Germinal center (tissue), 1 donor: ENCODE measurements around the gene RBM38.
A peak's percentile ranks its signal among the peaks of the same experiment; 100 is the strongest.
"Not testable (repeated sequence)": the region's sequence is repeated elsewhere in the genome, so short reads cannot be mapped to it uniquely, and the experiment has no call there.

Source experiments
- DNase-seq: peaks from one replicate; pipeline ENCODE4 v3.0.0; 2012; ENCODE audit warnings: mixed read lengths, low spot score

Gene RBM38

DNA sequence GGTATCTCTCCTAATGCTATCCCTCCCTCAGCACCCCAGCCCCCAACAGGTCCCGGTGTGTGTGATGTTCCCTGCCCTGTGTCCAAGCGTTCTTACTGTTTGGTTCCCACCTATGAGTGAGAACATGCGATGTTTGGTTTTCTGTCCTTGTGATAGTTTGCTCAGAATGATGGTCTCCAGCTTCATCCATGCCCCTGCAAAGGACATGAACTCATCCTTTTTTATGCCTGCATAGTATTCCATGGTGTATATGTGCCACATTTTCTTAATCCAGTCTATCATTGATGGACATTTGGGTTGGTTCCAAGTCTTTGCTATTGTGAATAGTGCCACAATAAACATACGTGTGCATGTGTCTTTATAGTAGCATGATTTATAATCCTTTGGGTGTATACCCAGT, 28.3 kb downstream of the RBM38 start:
- not testable (repeated sequence) for DNase-seq

DNA sequence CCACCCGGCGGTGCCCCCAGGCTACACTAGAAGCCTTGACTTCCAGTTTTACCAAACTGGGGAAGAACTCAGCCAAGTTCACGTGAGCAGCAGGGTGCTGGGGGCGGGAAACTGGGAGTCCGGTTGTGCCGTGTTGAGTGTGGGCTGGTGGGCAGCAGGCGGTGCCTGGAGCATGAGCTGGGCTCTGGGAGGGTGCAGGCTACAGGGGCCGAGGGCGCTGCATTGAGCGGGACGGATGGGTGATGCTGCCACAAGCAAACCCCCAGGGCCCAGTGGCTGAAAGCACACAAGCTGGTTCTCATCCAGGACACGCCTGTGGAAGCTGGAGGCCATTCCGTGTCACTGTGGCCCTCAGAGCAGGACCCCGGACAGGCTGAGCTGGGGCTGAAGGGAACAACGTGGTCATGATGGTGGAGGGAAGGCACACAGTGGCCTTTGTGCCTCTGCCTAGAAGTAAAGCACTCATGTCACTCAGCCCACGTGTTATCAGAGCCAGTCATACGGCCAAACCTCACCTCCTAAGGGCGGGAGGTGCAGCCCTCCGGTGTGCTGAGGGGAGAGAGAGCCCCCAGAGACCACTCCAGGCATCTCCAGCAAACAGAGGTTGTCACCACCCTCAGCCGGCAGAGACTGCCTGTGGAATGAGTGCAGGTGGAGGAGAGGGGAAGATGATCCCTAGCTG, 29.5 kb downstream of the RBM38 start:
- DNase-seq = no peak

DNA sequence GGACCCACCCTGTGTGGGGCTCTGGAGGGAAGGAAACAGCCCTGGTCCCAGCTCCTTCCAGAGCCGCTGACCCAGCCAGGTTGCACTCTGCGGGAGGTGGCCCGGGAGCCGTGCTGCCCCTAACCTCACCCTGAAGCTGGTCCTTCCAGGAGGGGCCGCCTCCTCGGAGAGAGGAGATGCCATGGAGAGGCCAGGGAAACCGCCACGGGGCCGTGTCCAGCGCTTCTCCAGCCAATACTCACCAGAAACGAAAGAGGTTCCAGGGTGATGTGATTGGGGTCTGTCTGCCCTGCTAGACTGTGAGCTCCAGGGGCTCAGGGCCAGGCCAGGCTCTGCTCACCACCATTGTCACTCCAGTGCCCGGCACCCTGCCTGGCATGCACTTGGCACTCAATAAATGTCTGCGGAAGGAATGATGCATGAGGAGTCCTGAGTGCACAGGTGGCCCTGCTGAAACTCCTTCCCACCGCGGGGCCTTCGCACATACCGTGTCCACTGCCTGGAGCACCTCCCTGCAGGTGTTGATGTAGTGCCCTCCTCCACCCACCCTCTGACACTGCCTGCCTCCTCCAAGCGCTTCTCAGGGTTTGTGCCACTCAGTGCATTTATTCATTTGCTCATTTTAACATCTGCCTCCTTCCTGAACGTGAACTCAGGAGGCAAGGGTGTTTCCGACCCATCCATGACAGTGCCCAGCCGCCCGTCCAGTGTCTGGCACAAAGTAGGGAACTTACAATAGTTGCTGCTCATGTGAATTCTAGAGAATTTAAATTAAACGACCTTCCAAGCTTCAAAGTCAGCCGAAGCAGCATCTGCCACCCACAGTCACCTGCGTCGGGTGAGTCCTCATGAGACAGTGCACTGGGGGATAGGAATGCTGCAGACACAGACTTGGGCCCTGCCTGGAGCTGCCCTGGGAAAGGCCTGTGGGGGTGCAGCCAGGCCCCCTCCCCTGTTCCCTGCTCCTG, 30.3 kb downstream of the RBM38 start:
- DNase-seq = no peak

DNA sequence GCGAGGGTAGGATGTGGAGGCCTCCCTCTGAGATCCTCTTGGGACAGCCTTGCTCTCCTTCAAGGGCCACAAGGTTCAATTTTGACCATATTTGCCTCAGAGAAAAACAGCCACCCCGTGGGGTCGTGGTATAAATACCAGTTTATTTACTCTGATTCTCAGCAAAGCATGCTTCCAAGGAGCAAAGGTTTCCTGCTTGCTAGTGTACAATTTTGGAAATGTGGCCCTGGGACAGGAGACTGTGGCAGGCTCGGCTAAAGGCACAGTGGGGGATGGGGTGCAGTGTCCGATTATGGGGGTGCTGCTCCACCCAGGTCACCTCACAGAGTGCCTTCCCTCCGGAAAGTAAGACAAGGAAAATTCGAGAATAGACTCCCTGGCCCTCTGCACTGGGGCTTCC, 31.1 kb downstream of the RBM38 start:
- no peak for DNase-seq

DNA sequence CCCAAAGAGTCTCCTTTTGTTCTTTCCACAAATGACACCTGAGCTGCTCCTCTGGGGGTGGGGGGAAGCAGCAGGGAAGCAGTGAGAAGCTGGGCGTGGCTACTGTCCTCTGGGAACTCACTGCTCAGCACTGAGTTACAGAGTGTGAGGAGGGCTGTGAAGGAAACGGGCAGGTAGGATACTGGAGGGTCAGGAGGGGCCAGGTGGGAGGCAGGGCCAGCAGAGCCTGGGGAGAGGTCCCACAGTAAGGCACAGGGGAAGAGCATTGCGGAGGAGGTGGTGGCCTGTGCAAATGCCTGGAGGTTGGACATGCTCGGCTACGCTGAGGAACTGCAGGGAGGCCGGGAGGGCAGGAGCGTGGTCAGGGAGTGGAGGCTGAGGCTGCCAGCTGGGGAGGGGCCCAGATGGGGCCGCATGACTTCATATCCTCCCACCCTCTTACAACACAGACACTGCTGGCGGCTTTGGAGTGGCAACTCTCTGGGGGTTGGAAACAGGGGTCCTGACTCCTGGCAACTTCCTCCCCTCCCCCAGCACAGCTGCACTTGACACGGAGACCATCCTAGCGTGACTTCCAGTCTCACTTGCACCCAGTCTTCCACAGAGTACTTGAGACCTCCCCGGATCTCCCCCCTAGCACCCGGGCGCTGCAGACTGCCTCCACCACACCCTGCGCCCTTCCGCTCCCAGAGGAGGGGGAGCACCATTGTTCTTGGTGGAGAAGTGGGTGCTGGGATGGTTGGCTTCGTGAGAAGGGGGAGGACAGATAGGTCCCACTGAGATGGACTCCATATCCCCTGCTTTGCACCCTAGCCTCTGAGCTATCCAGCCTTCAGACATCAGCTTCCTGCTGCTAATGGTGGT, 34.2 kb downstream of the RBM38 start:
- peak; percentile 35 for DNase-seq

DNA sequence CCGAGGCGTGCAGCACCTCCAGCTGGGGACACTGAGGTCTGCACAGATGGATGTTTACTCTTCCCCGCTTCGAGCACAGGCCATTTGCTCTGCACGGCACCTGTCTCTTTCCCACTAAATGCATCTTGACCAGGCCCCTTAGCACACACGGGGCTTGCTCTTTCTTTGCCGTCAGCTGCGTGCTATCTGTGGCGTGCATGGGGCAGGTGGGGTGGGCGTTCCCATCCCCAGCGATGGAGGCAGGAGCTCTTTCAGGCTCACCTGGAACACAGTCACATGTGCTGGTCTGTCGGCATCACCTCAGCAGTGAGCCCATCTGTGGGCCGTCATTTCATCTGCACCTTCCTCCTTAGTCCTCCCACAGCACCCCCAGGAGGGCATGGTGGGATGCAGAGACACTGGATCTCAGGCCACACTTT, 35.1 kb downstream of the RBM38 start:
- DNase-seq = no peak

DNA sequence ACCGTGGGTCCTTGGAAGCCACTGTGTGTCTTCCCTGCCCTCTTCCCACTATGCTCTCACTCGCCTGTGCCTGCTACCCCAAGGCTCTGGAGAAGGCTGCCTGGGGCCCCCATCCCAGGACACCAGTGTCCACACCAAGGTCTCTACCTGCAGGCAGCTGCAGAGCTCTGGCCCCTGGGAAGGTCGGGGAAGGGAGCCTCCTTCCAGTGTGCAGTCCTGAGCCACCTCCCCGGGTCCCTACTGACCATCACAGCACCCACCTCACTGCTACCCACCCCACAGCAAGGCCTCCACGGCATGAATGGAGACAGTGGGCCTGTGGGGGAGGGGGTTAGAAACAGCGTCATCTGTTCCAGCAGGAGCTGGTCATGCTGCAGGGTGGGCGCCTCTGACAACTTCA, 35.6 kb downstream of the RBM38 start:
- no peak for DNase-seq

DNA sequence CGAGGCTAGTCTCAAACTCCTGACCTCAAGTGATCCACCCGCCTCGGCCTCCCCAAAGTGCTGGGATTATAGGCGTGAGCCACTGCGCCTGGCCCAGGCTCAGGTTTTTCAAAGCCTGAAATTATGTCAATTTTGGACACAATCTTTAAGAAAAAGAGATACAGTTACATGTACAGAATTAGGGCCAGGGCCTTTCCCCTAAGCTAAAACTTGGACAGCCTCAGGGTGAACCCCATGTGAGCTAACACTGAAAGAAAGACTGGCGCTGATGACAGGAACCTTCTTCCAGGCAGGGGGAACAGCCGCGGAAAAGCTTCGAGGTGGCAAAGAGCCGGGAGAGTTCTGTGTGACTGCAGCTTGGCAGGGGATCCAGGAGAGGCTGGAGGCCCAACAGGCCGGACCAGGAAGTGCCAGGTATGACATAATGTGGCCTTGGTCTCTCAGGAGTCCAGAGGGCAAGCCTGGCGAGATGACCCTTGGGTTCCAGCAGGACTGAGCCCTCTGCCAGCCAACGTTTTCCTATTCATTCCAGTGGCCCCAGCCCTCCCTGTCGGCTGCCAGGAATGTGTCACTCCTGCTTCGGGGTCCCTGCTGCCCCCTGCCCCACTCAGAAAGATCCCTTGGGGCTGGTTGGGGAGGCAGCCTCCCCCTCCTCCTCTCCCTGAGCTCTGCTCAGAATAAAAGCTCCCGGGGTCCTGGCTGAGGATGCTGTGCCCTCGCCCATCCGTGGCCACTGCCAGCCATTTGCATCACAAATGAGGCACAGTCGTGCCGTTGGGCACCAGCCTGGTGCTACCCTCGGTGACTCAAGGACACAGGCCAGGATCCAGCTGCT, 37.3 kb downstream of the RBM38 start:
- DNase-seq = peak; percentile 46

DNA sequence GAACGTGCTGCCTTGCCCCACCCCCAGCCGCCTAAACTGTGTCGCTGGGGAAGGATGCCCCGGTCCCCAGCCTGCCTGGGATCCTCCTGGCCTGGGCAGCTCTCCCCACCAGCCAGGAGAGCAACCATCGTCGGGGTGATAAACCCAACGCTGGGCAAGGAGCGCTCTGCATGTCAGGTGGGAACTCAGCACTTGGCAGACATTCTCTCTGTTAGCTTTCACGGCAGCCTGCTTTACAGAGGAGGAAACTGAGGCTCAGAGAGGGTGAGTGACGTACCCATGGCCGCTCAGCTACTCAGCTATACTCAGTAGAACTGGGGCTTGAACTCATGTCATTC, 37.9 kb downstream of the RBM38 start:
- DNase-seq = no peak

DNA sequence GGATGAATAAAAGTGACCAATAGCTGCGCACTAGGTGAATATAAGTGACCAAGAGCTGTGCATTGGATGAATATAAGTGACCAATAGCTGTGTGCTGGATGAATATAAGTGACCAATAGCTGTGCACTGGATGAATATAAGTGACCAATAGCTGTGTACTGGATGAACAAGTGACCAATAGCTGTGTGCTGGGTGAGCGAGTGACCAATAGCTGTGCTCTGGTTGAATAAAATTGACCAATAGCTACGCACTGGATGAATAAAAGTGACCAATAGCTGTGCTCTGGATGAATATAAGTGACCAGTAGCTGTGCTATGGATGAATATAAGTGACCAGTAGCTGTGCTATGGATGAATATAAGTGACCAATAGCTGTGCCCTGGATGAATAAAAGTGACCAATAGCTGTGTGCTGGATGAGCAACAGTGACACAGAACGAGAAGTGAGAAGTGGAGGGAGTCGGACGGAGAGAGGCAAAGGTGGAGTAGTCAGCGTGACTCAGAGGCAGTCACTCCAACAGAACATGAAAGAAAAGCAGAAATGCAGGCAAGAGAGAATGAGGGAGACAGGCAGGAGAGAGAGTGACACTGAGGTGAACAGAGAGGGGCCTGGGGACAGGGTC, 38.5 kb downstream of the RBM38 start:
- no peak for DNase-seq

DNA sequence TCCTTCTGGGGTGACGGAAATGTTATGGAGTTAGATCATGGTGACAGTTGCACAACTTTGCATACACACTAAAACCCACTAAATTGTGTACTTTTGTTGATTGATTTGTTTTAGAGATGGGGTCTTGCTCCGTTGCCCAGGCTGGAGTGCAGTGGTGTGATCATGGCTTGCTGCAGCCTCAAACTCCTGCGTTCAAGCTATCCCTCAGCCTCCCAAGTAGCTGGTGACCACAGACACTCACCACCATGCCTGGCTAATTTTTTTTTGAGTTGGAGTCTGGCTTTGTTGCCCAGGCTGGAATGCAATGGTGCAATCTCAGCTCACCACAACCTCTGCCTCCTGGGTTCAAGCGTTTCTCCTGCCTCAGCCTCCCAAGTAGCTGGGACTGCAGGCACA, 39.0 kb downstream of the RBM38 start:
- not testable (repeated sequence) for DNase-seq

DNA sequence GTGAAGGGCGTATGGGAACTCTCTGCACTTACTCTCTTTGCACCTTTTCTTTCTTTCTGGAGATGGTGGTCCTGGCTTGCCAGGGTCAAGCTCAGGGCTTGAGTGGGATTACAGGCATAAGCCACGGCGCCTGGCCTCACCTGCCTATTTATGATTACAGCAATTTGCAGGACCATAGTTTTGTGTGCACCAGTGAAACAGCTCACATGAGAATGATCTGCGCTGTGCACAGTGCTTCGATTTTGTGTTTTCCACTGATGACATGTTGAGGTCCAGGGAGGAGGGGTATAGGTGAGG, 40.3 kb downstream of the RBM38 start:
- no peak for DNase-seq

DNA sequence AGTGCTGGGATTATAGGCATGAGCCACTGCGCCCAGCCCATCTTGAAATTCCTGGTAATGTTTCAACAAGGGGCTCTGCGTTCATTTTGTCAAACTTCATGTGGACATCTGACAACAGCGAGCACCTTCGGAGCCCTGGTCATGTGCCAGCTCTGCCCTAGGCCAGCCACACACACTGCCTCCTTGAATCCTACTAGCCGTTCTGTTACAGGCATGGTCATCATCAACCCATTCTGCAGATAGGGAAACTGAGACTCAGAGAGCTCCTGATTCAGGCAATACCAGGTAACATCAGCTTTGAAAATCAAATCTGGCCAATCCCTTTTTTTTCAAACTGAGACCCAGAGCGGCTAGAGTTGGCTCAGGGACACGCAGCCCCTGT, 41.3 kb downstream of the RBM38 start:
- no peak for DNase-seq

DNA sequence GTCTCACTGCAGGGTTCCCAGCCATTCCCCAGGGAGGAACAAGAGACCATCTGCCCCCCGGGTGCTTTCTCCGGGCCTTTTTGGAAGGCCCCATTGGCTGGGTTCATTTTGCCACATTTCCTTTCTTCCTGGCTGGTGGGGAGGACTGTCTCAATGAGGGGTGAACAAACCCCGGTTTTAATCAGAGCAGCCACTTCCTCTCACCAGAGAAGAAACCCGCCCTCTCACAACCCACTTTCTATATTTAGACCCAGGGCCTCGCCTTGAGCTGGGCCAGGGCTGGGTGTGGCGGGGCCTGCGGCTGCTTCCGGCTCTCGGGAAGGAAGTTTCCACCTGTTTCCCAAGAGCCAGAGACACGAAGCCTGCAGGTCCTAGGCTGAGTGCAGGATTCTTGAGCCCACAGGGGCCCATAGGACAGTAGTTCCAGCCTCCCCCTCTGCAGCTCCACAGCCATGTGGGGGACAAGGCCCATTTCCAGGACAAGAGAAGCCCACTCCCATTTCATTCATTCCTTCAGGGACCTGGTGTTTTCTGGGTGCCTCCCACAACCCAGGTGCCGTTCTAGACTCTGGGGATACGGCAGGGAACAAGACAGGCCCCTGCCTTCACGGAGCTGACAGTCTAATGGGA, 41.8 kb downstream of the RBM38 start:
- peak; percentile 87 for DNase-seq

DNA sequence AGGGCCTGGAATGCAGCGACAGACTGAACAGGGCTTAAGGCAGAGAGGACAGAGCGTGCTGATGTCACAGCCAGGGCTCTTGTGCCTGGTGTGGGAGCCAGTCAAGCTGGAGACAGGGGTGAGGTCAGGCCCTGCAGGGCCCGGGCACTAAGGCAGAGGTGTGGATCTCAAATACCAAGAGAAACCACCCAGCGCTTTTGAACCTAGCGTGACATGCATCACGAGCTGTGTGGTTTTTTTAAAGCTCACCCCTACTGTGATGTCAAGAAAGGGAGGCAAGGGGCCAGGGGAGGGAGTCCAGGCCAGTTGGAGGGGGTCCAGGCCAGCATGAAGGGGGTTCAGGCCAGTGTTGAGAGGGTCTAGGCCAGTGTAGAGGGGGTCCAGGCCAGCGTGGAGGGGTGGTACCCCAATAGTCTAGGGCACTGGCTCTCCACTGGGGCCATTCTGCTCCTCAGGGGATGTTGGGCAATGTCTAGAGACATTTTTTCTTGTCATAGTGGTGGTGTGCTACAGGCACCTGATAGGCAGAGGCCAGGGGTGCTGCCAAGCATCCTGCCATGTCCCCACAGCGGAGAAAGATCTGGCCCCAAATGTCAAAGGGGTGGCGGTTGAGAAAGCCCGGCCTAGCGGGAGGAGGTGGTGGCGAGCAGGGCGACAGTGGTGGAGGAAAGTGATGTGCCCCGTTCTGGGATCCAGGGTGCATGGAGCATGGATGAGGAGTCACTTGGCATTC, 42.6 kb downstream of the RBM38 start:
- no peak for DNase-seq

DNA sequence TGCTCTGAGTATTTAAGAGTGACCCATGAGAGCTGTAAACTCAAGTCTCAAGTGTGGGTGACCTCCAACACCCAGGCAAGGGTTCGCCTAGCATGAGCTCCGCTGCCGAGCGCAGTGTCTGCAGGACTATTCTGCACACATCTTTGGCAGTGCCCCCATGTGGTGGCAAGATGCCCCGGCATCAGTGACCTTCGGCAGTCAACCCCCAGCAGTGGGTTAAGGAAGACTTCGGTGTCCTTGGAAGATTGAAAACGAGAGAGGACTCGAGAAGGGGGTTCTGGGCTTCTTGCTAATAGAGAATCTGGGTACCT, 43.1 kb downstream of the RBM38 start:
- DNase-seq = no peak

DNA sequence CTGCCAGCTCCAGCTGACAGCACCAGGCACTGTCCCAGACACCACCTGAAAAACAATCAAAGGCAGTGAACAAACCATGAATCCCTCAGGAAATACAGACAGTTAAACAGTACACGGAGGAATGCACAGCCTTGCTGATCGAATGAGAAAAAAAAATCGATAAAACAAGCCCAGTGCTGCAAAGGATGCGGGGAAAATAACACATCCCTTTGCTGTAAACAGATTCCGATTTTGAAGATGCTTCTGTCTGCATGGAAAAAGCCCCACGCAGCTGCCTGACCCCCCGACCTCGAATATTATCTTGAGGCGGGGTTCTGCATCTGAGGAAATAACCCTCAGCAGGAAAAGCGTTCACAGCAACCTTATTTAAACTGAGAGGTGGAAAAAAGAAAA, 43.9 kb downstream of the RBM38 start:
- DNase-seq = no peak

DNA sequence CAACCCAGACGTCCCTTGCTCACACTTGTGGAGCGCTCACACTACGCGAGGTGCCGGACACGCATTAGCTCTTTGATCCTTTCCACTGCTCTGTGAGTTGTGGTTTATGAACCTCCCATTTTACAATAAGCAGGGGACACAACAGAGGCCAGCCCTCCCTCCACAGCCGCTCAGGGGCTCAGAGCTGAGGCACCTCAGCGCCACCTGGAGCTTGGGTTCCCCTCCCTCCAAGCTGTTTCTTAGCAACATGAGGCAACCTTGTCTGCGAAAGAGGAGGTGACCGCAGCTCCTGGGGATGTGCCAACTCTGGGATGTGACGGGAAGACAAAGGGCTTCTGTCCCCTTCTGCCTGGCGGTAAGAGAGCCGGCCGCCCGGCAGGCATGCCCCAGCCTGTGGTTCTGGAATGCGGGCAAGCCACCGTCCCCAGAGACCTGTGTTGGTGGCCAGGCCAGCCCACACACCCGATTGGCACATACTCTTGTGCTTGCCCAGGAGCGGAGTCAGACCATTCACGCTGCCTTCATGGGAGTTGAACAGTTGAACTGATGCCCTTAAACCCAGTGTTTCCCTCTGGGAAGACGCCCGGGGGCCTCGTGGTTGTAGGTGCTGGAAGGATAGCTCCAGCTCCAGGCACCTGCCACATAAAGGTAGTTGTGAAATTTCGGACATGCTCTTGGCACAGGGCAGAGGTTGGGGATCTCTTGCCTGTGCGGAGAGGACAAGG, 44.5 kb downstream of the RBM38 start:
- peak; percentile 33 for DNase-seq

DNA sequence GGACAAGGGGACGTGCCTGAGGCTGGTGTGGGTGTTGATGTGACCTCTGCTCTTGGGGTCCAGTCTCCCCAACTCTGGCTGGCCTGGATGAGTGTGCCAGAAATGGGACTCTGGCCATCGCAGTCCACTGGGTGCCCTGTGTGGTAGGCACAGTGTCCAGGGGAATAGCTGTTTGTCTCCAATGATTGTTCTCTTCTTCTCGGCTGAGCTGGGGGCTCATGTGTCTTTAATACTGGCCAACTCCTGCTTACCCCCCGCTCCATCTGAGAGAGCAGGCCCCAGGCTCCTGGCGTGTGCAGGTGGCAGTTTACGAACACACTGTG, 45.0 kb downstream of the RBM38 start:
- DNase-seq = no peak

DNA sequence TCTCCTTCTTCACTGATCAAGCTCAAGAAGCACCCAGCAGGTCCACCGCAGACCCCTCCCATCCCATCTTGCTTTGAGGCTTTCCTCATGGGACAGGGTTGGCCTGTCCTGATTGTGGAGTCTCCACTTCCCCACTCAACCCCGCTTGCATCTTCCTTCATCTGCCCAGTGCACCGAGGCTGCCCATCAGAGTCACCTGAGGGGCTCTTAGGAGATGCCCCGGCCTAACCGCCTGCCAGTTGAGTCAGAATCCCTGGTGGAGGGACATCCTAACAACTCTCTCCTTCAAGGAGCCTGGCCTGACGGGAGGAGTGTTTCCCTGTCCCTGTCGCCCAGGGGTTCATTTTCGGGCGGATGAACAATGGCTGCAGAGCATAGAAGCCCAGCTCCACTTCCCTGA, 46.1 kb downstream of the RBM38 start:
- DNase-seq = no peak
